HCEC 1CT (cell line): ENCODE results near the gene SERPINA1.
A peak's percentile ranks its signal among the peaks of the same experiment; 100 is the strongest.
"Not testable (repeated sequence)": the region's sequence is repeated elsewhere in the genome, so short reads cannot be mapped to it uniquely, and the experiment has no call there.

Source experiments
- DNase-seq: peaks from one replicate; pipeline ENCODE4 v3.0.0-alpha.2; 2017

SERPINA1 gene

DNA sequence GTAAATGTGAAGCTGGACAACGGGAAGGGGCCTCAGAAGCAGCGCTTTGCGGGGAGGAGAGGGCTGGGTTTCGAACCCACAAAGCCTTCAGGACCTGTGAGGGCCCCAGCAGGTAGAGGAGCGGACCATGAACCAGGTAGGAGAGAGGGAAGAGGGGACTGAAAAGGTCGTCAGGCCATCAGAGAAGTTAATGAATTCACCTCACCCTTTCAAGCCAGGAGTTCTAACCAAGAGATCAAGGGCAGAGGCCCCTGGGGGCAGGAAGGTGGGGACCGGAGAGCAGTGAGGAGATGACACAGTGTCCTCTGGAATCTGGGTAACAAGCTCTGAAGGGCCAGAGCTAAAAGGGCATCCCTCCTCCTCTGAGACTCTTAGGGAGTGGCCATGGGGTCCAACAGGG is 19.4 kb downstream of the SERPINA1 start:
- DNase-seq = no peak

DNA sequence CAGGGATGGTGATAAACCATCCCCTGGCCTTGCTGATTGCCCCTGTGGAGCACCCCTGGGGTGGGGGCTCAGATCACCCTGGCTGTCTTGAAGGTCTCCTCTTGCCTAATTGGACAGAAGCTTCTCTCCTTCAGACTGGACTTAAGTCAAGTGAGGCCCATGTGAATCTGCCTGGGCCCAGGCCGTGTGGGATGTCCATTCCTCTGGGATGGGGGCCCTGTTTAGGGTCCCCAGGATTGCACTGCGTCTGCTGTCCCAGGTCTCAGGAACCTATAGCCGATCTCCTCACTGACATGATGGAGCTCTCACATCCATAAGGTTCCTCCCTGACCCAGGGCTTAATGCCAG is 20.2 kb downstream of the SERPINA1 start:
- DNase-seq = no peak

DNA sequence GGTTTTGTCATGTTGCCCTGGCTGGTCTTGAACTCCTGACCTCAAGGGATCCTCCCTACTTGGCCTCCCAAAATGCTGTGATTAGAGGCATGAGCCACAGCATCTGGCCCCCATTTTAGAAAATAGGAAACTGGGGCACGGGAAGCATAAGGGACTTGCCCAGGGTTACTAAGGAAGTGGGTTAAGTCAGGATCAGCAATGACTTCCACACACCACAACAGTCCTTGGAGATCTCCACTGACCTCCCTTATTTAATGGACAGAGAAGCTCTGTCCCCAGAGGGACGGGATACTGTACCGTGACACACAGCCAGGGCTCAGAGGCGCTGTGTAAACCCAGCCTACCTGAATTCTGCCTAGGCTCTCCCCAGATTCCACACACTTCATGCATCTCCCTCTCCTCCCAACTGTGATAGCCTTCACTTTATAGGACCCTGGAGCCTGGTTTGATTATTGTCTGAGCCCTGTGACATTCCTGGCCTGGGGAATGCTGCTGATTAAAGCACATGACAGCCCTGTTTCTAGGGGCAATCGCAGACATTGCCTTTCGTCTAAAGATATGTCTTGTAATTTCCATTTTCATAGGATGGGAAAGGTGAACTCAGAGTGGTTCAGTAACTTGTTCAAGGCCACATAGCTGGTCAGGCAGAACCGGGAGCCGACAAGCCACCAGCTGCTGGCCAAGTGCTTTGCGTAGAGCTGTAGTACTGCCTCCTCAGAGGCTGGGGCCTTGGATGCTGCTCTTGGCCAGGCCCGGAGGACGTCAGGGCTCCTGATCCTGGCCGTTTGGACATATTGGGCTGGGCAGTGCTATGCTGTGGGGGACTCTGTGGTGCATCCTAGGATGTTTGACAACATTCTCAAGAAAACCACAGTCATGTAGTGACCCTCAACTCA is 20.8 kb downstream of the SERPINA1 start:
- DNase-seq = no peak

DNA sequence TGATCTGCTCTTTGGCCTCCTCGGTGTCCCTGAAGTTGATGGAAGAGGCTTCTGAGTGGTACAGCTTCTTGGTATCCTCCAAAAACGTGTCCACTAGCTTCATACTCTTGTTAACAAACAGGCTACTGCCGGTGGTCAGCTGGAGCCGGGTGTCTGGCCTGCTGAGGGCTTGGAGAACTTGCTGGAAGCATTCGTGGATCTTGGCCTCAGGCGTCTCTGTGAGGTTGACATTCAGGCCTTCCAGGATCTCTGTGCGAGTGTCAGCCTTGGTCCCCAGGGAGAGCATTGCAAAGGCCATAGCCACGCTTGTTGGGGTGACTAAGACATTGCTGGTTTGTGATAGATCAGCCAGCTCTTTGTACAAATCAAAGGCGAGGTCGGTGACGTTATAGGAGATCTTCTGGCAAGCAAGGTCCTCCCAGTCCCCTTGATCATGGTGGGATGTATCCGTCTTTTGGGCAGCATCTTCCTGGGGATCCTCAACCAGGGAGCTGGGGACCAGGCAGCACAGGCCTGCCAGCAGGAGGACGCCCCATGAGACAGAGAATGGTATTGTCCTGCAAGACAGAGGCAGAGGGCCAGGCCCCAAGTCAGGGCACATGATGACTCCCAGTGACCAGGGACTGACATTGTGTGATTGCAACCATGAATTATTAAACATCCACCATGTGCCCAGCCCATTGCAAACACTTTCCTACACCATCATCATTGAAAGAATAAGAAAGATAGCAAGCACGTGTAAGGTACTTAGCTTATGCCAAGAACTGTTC is 22.1 kb downstream of the SERPINA1 start, which contains the start of gene SERPINA2:
TSS of gene SERPINA2 (minus strand) at position 553 of the 770 bp plus-strand sequence.
- DNase-seq = no peak

DNA sequence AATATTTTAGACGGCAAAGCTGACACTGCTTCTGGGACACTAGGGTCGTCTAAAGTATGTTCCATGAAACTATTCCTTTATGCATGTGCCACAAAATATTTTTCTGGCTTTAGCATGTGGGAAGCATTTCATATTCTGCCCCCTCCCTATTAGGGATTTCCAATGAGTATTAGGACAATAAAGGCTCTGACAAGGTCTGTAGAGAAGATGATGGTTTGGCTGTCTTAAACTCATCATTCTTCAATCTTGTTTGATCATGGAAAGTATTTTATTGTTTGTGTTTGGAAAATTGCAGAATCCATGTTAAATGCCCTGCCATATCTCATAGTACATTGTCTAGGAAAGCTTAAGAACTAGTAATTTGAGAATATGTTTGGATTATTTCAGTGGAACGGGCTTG is 22.8 kb downstream of the SERPINA1 start:
- no peak for DNase-seq

DNA sequence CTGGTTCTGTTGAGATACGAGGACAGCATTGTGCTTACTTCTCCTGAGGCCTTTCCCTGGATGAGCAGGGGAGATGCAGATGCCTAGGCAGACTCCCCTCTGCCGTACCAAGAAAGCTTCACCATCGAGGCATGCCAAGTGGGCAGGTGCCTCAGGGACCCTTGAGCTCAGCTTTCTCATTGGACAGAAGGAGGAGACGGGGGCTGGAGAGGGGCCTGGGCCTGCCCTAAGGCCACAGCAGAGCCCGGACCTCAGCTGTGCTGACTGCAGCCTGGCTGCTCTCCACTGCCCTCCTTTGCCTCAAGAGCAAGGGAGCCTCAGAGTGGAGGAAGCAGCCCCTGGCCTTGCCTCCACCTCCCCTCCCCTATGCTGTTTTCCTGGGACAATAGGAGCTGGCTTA is 23.4 kb downstream of the SERPINA1 start:
- DNase-seq = no peak

DNA sequence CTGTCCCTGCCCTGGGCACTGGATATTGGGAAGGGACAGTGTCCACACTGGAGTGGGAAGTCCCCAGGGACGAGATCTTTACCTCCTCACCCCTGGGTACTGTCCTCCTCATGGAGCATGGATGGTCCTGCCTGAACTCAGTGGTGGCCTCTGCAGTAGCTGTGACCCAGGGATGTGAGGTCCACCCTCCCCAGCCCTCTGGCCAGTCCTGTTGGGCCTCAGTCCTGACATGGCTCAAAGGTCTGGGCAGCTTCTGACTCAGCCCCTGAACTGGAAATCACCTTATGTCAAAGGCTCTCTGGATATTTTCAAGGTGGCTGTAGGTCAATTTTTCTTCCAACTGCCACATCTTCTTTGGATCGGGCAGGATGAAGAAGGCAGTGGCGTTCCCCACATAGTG is 24.4 kb downstream of the SERPINA1 start:
- DNase-seq = no peak

DNA sequence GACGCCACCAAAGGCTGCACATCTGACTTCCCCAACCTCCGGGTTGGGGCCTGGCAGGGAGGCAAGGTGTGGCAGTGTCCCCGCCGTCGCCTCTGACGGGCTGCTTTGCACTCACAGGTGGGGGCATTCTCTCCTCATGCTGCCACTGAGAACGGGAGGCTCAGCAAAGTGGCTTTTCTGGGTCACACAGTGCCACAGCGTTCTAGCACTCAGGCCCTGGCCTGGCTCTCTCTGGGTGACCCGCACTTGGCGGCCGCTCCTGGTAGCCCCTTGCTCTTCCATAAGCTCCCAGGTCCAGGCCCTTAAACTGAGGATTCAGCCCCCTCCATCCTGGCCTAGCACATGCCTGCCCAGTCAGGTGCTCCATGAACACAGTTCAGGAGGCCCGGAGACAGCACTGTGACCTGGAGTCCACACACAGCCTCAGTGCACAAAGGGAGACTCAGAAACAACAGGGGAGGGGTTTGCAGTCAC is 25.2 kb downstream of the SERPINA1 start:
- DNase-seq = no peak

DNA sequence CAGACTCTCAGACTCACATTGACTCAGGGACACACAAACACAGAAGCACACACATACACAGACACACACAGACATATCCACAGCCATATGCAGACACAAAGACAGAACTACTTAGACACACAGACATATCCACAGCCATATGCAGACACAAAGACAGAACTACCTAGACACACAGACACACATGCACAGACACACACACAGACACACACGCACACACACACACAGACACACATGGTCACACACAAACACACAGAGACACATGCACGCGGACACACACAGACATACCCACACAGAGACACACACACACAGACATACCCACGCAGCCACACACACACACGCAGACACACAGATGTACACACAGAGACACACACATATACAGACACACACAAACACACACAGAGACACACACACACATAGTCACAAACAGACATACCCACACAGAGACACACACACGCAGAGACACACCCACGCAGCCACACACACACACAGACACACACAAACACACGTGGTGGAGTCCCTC is 25.7 kb downstream of the SERPINA1 start:
- DNase-seq = no peak

DNA sequence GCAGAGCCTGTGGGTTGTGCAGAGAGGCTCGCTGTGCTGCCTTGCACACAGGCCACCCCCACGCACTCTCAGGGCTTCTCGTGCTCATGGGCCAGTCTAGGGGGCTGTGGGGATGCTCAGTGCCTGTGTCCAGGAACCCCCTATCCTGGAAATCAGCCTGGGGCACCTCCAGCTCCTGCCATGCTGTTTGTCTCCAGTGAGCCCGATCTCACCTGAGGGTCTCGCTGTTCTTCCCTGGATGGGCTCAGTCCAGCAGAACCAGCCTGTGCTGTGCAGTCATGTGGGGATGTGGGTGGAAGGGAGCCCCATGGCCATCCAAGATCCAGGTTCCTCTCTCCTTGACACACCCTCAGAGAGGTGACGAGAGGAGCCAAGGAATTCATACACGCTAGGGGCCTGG is 26.7 kb downstream of the SERPINA1 start:
- no peak for DNase-seq

DNA sequence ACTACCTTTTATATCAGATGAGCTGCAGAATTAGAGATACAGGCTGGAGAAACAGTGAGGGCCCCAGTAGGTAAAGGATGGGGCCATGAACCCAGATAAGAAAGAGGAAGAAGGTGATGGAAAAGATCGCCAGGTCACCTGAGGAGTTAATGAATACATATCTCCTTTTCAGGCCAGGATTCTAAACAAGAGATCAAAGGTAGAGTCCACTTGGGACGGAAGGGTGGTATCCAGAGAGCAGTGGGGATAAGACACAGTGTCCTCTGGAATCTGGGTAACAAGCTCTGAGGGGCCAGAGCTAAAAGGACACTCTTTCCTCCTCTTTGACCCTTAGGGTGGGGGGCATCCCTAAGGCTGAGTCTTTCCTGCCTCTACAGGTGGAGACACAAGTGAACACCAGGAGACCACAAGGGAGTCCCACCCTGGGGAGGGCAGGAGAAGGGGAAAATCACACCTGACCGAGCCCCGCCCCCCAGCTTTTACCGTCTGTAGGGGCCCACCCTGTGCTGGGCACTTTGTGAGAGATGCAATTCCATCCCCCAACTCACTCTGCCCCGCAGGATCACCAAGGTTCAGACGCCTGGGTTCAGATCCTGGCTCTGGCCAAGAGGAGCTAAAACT is 27.3 kb downstream of the SERPINA1 start:
- no peak for DNase-seq

DNA sequence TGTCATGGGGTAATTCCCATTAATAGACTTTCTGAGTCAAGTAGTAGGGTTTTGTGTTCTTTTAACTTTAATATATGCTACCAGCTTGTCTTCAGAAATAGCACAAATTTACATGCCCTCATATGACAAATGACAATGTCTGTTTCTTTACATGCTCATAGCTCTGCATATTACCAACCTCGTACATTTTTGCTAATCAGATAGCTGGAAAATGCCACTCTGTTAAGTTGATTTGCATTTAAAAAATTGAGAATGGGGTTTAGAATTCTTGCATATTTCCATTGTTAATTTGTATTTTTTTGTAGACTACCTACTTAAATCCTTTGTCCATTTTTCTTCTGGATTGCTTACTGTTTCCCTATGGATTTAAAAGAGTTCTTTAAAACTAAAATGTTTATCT is 31.2 kb downstream of the SERPINA1 start:
- no peak for DNase-seq

DNA sequence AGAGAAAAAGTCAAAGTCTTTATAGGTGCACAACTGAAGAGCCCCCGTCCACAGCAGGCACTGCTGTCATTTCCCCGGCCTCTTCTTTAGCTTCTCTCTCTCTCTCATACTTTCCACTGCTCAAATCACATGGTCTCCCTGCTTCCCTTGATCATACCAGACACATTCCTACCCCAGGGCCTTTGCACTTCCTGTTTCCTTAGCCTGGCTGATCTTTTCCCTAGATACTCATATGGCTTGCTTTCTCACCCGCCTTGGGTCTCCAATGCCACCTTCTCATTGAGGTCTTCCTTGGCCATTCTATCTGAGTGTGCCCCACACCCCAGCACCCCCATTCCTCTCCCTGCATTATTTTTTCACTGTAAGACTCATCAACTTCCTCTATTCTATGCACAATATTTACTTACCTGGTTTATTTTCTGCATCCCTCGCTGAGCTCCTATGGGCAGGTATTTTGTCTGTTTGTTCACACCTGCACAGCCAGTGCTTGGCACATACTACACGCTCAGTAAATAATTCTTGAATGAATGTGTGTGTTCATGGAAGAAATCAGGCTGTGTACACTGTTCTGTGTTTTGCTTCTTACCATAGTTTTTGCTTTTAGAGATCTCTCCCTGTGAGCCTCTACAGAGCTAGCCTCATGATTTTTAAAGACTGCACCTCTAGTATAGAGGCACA is 31.9 kb downstream of the SERPINA1 start:
- no peak for DNase-seq

DNA sequence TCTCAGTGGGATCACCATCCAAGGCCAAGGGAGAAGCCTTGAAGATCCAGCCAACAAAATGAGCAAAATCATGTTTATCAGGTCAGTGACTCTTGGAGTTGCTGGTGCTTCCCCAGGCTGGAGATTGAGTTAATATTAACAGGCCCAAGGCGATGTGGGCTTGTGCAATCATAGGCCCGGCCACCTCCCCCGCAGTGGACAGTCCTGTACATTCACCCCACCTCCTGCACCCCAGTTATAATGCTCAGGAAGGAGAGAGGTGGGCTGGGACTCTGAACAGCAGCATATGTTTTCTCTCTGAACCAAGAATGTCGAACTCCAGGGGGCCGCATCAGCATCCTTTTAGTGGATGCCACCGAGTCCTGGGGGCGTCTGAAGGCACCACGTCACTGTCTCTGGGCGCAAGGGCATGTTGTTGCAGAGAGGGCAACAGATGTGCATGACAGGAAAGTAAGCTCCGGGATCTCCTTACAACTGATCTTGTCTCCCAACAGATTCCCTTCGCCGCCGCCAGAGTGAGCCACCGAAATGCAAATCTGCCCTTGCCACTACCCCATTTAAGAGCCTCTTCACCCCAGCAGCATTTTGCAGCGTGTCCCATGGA is 33.1 kb downstream of the SERPINA1 start:
- no peak for DNase-seq

DNA sequence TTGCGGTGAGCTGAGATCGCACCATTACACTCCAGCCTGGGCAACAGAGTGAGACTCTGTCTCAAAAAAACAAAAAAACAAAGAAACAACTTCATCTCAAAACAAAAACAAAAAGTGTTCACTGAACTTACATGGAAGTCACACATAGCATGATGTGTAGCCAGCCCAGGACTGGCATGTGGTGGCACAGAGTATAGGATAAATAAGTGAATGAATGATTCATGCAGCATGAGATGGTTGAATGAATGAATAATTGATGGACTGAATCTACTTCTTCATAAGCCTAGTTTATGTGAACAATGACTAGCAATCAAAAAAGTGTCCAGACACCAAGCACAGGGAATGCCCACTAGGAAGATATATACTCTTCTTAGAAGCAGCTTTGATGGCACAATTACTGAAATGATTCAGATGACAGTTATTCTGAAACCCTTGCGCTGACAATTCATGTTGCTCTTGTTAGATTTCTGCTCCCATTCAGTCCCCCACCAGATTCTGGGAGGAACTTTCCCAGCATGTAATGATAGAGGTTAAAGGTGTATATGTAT is 33.7 kb downstream of the SERPINA1 start:
- DNase-seq = no peak

DNA sequence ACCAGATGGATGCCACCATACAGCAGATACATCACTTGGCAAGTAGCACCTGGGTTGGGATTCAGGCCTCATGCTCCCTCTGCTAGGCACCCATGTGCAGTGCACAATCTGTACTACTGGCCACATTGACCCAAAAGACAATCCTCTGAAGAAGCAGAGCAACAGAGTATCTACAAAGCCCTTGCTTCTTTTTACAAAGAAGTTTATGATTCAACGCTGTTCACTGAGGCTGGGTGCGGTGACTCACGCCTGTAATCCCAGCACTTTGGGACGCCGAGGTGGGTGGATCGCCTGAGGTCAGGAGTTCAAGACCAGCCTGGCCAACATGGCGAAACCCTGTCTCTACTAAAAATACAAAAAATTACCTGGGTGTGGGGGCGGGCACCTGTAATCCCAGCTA is 34.2 kb downstream of the SERPINA1 start:
- not testable (repeated sequence) for DNase-seq

DNA sequence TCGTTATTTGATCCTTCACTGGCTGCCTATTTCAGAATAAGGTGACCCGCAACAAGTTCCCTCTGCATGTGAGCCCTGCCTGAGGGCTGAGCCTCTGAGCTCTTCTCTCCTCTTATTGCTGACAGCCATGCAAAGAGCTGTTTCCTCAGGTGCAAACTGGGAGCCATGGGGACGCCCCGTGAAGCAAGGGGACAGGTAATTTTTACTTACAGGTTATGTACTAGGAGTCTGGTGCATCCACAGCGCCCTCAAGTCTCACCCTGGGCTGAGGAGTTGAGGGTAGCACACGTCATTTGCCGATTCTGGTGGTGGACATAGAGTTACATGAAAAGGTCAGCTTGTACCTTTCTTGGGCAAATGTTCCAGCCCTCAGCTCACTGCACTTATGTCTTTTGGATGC is 39.1 kb downstream of the SERPINA1 start:
- no peak for DNase-seq

DNA sequence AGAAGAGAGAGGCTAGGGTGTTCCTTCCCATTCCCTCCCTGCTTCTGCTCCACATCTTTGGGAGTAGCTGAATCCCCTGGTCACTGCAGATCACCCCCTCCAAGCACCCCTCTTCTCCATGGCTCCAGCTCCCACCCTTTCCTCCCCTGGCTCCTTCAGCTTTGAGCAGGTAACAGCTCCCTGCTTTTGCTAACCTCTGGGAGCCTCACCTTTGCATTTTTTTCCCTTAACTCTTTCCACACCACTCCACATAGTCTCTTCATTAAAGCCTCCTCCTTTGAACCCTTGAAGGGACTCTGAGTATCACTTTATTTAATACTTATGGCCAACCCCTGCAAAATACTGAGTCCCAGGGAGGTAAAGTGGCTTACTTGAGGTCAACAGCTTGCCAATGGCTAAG is 39.6 kb downstream of the SERPINA1 start:
- DNase-seq = no peak

DNA sequence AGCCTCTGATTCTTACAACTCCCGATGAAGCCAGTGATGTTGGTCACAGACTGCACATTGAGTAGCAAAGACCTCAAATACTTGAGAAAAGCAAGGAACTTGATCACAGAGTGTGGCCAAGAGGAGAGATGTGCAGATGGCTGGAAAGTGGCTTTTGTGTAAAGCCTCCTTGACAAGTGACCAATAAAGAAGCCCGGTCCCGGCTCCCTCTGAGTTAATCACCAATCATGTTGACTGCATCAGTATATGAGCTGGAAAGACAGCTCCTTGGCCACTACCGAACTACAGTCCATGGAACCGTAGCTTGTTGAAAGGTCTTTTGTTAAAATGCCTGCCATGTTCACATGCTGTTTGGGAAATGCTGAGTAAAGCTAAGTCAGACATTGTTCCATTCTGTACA is 41.6 kb downstream of the SERPINA1 start:
- DNase-seq = no peak

DNA sequence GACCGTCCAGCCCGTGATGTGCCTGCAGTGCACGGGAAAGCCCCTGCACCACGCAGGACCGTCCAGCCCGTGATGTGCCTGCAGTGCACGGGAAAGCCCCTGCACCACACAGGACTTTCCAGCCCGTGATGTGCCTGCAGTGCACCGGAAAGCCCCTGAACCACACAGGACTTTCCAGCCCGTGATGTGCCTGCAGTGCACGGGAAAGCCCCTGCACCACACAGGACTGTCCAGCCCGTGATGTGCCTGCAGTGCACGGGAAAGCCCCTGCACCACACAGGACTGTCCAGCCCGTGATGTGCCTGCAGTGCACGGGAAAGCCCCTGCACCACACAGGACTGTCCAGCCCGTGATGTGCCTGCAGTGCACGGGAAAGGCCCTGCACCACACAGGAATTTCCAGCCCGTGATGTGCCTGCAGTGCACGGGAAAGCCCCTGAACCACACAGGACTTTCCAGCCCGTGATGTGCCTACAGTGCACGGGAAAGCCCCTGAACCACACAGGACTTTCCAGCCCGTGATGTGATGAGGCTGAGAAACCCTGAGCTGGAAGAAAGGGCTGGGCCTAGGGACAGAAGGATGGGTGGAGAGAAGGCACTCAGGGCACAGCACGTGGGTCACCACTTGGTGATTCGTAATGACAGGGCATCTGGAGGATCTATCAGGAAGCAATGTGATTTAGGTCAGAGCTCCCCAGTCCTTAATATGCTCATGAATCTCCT is 42.2 kb downstream of the SERPINA1 start:
- peak; percentile 35 for DNase-seq

DNA sequence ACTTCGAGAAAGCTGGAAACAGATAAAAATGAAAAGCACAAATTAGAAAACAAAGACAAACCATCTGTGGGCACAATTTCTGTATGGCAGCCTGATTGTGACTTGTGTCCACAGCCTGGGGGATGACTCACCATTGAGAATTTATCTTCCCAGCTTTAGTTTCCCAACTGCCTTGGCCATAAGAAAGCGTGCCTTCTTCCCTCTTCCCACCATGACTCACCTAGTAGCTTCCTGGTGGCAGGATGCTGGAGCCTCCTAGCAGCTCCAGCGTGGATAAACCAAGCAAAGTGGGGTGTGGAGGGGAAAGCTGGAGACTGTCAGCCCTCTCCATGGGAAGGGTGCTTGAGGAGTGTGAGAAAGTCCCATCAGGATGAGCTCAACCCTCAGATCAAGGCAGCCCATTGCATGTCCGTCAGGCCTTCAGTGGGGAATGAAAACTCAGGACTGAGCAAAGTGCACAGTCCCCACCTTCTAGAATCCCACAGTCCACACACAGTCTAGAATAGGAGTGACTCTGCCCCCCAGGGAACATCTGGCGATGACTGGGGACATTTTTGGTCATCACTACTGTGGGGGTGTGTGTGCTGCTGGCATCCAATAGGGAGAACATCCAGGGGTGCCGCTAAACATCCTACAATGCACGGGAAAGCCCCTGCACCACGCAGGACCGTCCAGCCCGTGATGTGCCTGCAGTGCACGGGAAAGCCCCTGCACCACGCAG is 42.9 kb downstream of the SERPINA1 start:
- peak; percentile 96 for DNase-seq
